ENCODE data around the gene COX10. TPM values are rescaled to one million over a fixed set of nuclear protein-coding genes. Genes with fewer than 3 reads are reported as not detected.

COX10 gene
- total and polyA plus RNA-seq, 8 donors: 7.6 to 40.4 (median 17.0) TPM

DNA sequence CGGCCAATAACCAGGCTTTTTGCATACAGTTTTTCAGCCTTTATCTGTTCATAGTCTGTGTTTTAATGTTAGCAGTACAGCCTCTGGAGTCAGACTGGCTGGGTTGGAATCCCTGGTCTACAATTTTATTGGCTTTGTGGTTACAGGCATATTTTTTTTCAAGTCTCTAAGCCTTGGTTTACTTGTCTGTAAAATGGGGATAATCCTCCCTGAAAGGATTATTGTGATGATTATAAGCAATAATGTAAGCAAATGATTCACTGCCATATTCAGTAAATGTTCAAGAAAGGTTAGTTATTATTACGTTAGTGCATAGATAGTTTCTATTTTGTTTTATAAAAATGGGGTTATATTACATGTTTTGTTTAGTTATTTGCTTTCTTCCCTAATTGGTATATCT, 15.7 kb downstream of the COX10 start:
- no peak for TF ChIP-seq CTCF (IDR thresholded peaks at IDR 0.05)
- no peak for TF ChIP-seq POLR2A (IDR thresholded peaks at IDR 0.05)
- Histone ChIP-seq H3K4me1 (peaks cover 0 to 37% (median 10%) of the 10 kb centered on the region in 4 donors), H3K36me3 (peaks cover 0 to 23% (median 5%) of the 10 kb centered on the region in 4 donors), H3K27ac (no peak overlapping the region), H3K4me3 (no peak overlapping the region), H3K9me3 (no peaks in the 10 kb centered on the region), H3K27me3 (no peaks in the 10 kb centered on the region)
- 91 to 99% (median 95%) methylated on average over 2 of the region's 2 CpGs for WGBS, 5 donors
- DNase-seq: no peak
- intact Hi-C loops (cut with DNase I; ENCODE audit: low total_unique reads): no loop called here

DNA sequence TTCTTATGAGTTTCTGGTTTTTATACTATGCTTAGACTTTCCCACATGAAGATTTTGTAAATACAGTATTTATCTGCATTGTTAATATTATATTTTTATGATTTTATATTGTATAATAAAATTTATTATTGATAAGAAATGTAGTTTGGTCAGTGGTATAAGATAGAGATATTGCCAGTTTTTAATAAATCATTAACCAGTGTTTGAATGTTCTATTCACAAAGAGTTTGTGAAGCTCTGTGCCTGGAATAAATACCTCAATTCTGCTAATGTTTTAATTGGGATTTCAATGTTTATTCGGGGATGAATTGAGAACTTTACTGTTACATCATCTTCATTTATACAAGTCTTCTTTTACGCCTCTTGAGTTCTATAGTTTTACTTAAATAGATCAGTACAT, 16.9 kb downstream of the COX10 start:
- 32 to 57% (median 43%) methylated on average over 2 of the region's 2 CpGs for WGBS, 5 donors
- intact Hi-C loops (cut with DNase I; ENCODE audit: low total_unique reads): no loop called here
- Histone ChIP-seq H3K4me1 (peaks cover 0 to 43% (median 10%) of the 10 kb centered on the region in 4 donors), H3K27me3 (no peaks in the 10 kb centered on the region), H3K36me3 (peaks cover 0 to 13% (median under 1%) of the 10 kb centered on the region in 4 donors), H3K27ac (no peak overlapping the region), H3K9me3 (no peaks in the 10 kb centered on the region), H3K4me3 (no peak overlapping the region)
- no peak for DNase-seq
- TF ChIP-seq POLR2A (IDR thresholded peaks at IDR 0.05) (no peak), EP300 (IDR thresholded peaks at IDR 0.05) (no peak), POLR2AphosphoS5 (IDR thresholded peaks at IDR 0.05) (no peak), CTCF (IDR thresholded peaks at IDR 0.05) (no peak)

- Histone ChIP-seq H3K4me1 (peaks cover 0 to 33% (median 8%) of the 10 kb centered on the region in 4 donors), H3K36me3 (no peaks in the 10 kb centered on the region), H3K27me3 (no peaks in the 10 kb centered on the region), H3K9me3 (no peaks in the 10 kb centered on the region), H3K4me3 (no peak overlapping the region), H3K27ac (no peak overlapping the region)
- TF ChIP-seq CTCF (IDR thresholded peaks at IDR 0.05) (no peak), POLR2AphosphoS5 (IDR thresholded peaks at IDR 0.05) (no peak), POLR2A (IDR thresholded peaks at IDR 0.05) (no peak), EP300 (IDR thresholded peaks at IDR 0.05) (no peak)
- intact Hi-C loops (cut with DNase I; ENCODE audit: low total_unique reads): no loop called here
- 35 to 93% (median 67%) methylated on average over 1 of the region's 1 CpG for WGBS, 5 donors
- DNase-seq: no peak
These were observed 19.9 kb downstream of the COX10 start for GRCh38 chr17:14089179-14089578.

- no peaks in the 10 kb centered on the region for H3K27me3 ChIP-seq
- H3K4me1 ChIP-seq: peaks cover 0 to 24% (median 4%) of the 10 kb centered on the region in 4 donors
- no peak overlapping the region for H3K27ac ChIP-seq
- H3K9me3 ChIP-seq: no peaks in the 10 kb centered on the region
- intact Hi-C loops (cut with DNase I; ENCODE audit: low total_unique reads): no loop called here
- no peaks in the 10 kb centered on the region for H3K36me3 ChIP-seq
- no peak for DNase-seq
- 80 to 91% (median 85%) methylated on average over 4 of the region's 4 CpGs for WGBS, 5 donors
- H3K4me3 ChIP-seq: no peak overlapping the region
- TF ChIP-seq POLR2A (IDR thresholded peaks at IDR 0.05): no peak
- TF ChIP-seq EP300 (IDR thresholded peaks at IDR 0.05): no peak
- no peak for TF ChIP-seq POLR2AphosphoS5 (IDR thresholded peaks at IDR 0.05)
- TF ChIP-seq CTCF (IDR thresholded peaks at IDR 0.05): no peak
These were observed 22.1 kb downstream of the COX10 start for GRCh38 chr17:14091367-14091766.
